Measurements from ENCODE around the gene YES1.
A peak's percentile ranks its signal among the peaks of the same experiment; 100 is the strongest.

DNA sequence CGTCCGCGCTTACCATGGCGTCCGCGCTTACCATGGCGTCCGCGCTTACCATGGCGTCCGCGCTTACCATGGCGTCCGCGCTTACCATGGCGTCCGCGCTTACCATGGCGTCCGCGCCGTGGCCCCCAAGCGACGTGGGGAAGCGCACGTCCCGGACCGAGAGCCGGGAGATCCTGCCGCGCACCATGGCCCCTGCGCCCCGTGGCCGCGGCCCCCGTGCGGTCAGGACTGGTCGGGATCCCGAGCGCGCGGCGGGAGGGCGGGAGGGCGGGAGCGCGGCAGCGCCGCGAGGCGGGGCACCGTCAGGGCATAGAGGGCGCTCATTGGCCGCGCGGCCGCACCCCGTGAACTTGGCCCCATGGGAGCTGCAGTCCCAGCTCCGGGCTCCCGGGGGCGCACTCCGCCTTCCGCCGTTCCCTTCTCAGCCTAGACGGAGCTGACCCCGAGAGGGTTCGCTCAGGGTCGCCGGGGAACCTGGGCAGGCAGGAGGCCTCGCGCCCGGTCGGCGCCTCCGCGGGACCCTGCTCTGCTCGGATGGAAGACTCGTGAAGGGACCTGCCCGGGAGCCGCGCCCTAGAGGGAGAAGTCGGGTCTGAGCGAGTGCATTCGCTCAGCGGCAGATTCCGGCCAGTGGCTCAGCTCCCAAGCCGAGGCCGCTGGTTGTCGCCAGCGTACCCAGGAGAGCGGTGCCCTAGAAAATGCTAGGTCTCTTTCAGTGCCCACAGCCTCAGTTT lies 99.5 kb downstream of the YES1 start, which contains the start of gene ENOSF1:
- TF ChIP-seq, protein P1, sequence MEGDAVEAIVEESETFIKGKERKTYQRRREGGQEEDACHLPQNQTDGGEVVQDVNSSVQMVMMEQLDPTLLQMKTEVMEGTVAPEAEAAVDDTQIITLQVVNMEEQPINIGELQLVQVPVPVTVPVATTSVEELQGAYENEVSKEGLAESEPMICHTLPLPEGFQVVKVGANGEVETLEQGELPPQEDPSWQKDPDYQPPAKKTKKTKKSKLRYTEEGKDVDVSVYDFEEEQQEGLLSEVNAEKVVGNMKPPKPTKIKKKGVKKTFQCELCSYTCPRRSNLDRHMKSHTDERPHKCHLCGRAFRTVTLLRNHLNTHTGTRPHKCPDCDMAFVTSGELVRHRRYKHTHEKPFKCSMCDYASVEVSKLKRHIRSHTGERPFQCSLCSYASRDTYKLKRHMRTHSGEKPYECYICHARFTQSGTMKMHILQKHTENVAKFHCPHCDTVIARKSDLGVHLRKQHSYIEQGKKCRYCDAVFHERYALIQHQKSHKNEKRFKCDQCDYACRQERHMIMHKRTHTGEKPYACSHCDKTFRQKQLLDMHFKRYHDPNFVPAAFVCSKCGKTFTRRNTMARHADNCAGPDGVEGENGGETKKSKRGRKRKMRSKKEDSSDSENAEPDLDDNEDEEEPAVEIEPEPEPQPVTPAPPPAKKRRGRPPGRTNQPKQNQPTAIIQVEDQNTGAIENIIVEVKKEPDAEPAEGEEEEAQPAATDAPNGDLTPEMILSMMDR (IDR thresholded peaks at IDR 0.05) = peak; percentile 29 to 95 (median 74)
- peak; percentile 39 for TF ChIP-seq POLR2A (IDR thresholded peaks at IDR 0.05)

Data from Peyer's patch (tissue), 4 donors.